ENCODE data around the gene CARD19.

CARD19 gene

DNA sequence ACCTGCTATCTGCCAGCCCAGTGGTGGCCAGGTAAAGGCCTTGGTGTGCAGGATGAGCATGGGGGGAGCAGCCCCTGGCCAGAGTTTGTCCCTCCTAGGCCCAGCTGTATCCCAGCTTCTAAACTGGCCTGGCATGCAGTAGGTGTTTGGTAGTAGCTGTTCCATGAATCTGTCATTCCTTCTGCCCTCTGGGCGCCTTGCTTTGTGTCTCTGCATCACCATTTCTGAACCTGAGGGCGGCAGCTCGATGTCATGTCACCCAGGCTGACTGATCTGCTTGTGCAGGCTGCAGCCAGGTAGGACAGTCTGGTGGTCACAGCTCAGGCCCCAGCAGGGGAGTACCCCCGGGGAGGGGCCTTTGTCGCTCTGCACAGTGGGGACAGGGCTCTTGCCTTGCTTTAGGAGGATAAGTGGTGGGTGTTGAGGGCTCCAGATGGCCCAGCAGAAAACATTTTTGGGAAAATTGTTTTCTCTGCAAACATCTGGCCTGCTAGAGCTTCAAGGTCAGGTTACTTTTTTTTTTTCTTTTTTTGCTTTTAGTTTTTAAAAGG is 42.2 kb upstream of the CARD19 start:
- no peaks in the 10 kb centered on the region for H3K79me2 ChIP-seq (ENCODE audit: control insufficient read depth, low read length)
- no peak overlapping the region for H3K4me2 ChIP-seq (ENCODE audit: low read length)
- H3K4me3 ChIP-seq (ENCODE audit: low read length), result no peak overlapping the region
- no peaks in the 10 kb centered on the region for H4K20me1 ChIP-seq (ENCODE audit: control insufficient read depth, insufficient read depth, low read depth, low read length)
- no peaks in the 10 kb centered on the region for H3K9me2 ChIP-seq (replicated peaks; ENCODE audit: control insufficient read depth, low read length)
- H3K27ac ChIP-seq (ENCODE audit: low read depth, low read length), result no peak overlapping the region
- peaks cover 19% of the 10 kb centered on the region for H3F3A ChIP-seq (ENCODE audit: control insufficient read depth, insufficient read depth)
- no peaks in the 10 kb centered on the region for H3K9me3 ChIP-seq (ENCODE audit: control insufficient read depth, insufficient read depth, low read length)
- no peaks in the 10 kb centered on the region for H3K36me3 ChIP-seq (ENCODE audit: control insufficient read depth, low read length)
- no peak for TF ChIP-seq EZH2phosphoT487 (IDR thresholded peaks at IDR 0.05; ENCODE audit: borderline replicate concordance, low read length)
- TF ChIP-seq, protein P1, sequence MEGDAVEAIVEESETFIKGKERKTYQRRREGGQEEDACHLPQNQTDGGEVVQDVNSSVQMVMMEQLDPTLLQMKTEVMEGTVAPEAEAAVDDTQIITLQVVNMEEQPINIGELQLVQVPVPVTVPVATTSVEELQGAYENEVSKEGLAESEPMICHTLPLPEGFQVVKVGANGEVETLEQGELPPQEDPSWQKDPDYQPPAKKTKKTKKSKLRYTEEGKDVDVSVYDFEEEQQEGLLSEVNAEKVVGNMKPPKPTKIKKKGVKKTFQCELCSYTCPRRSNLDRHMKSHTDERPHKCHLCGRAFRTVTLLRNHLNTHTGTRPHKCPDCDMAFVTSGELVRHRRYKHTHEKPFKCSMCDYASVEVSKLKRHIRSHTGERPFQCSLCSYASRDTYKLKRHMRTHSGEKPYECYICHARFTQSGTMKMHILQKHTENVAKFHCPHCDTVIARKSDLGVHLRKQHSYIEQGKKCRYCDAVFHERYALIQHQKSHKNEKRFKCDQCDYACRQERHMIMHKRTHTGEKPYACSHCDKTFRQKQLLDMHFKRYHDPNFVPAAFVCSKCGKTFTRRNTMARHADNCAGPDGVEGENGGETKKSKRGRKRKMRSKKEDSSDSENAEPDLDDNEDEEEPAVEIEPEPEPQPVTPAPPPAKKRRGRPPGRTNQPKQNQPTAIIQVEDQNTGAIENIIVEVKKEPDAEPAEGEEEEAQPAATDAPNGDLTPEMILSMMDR (IDR thresholded peaks at IDR 0.05; ENCODE audit: low read depth, low read length, poor library complexity, severe bottlenecking), result no peak
- H3K4me1 ChIP-seq (ENCODE audit: control insufficient read depth, low read length), result peaks cover 21% of the 10 kb centered on the region
- no peaks in the 10 kb centered on the region for H3K27me3 ChIP-seq (ENCODE audit: control insufficient read depth, low read length)

DNA sequence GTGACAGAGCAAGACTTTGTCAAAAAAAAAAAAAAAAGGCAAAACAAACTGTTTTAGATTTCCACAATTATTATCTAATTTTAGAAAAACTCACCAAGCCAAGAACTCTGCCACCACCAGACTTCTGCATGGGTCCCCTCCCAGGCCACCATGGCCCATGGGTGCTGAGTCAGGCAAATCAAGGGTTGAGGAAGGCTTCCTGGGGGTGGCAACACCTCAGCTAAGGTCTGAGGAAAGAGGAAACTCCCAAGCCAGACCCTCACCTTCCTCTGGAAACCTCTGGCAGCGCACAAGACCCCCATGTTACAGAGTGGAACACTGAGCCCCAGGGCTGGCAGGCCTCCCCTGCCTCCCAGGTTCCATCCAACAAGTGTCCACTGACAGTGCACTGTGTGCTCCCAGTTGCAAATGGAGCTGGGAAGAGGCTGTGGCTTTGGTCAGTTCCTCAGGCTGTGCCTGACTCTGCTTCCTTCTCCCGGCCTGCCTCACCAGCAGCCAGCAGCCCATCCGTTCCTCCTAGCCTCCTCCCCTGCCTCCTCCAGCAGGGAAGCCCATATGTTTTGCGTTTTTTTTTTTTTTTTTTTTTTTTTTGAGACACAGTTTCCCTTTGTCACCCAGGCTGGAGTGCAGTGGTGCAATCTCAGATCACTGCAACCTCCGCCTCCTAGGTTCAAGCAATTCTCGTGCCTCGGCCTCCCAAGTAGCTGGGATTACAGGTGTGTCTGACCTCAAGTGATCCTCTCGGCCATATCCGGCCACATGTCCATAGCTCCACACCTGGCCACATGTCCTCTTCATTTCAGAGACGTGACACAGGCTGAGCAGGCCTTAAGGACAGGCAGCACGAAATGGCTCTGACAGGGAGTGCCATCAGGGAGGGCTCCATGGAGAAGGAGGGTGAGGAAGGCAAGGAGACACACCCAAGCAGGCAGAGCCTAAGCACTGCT is 41.0 kb upstream of the CARD19 start:
- Histone ChIP-seq H3K9me3 (ENCODE audit: control insufficient read depth, insufficient read depth, low read length) (no peaks in the 10 kb centered on the region), H4K20me1 (ENCODE audit: control insufficient read depth, insufficient read depth, low read depth, low read length) (no peaks in the 10 kb centered on the region), H3K4me3 (ENCODE audit: low read length) (no peak overlapping the region), H3K4me2 (ENCODE audit: low read length) (no peak overlapping the region), H3F3A (ENCODE audit: control insufficient read depth, insufficient read depth) (peaks cover 27% of the 10 kb centered on the region), H3K79me2 (ENCODE audit: control insufficient read depth, low read length) (peaks cover 7% of the 10 kb centered on the region), H3K9me2 (replicated peaks; ENCODE audit: control insufficient read depth, low read length) (no peaks in the 10 kb centered on the region), H3K27me3 (ENCODE audit: control insufficient read depth, low read length) (no peaks in the 10 kb centered on the region), H3K36me3 (ENCODE audit: control insufficient read depth, low read length) (peaks cover 1% of the 10 kb centered on the region), H3K27ac (ENCODE audit: low read depth, low read length) (no peak overlapping the region), H3K4me1 (ENCODE audit: control insufficient read depth, low read length) (peaks cover 32% of the 10 kb centered on the region)
- TF ChIP-seq EZH2phosphoT487 (IDR thresholded peaks at IDR 0.05; ENCODE audit: borderline replicate concordance, low read length), result no peak
- TF ChIP-seq, protein P1 (IDR thresholded peaks at IDR 0.05; ENCODE audit: low read depth, low read length, poor library complexity, severe bottlenecking), result no peak

DNA sequence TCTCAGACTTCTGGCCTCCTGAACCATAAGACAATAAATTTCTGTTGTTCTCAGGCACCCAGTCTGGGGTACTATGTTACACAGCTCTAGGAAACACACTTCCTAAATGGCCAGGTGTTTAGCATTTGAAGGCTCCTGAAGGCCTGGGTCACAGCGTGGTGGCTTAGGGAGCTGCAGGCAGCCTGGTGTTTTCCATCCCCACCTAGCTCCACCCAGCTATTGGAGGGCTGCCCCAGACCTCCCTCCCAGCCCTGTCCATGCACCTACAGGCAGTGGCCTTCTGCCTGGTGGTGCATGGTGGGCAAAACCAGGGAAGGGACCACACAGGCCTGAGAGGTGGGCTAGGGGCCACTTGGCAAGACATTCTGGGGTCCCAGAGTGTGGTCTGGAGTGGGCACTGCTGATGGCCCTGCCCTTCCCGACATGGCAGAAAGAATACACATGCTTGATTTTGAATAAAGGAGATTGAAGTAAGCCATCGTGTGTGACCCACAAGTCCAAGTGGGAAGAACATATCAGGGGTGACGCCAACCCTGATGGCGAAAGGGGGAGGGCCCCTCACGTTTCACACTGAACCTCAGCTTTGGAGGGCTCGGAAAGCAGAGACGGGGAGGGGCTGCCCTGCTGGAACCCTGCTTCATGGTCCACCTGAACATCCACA is 38.8 kb upstream of the CARD19 start:
- TF ChIP-seq, protein P1 (IDR thresholded peaks at IDR 0.05; ENCODE audit: low read depth, low read length, poor library complexity, severe bottlenecking), result no peak
- TF ChIP-seq EZH2phosphoT487 (IDR thresholded peaks at IDR 0.05; ENCODE audit: borderline replicate concordance, low read length), result no peak
- no peak overlapping the region; the same call in 1 of the 2 replicates for H3K4me2 ChIP-seq (ENCODE audit: low read length)
- no peaks in the 10 kb centered on the region for H4K20me1 ChIP-seq (ENCODE audit: control insufficient read depth, insufficient read depth, low read depth, low read length)
- H3K9me3 ChIP-seq (ENCODE audit: control insufficient read depth, insufficient read depth, low read length), result no peaks in the 10 kb centered on the region
- H3K27me3 ChIP-seq (ENCODE audit: control insufficient read depth, low read length), result no peaks in the 10 kb centered on the region
- no peaks in the 10 kb centered on the region for H3K9me2 ChIP-seq (replicated peaks; ENCODE audit: control insufficient read depth, low read length)
- H3F3A ChIP-seq (ENCODE audit: control insufficient read depth, insufficient read depth), result peaks cover 36% of the 10 kb centered on the region
- peaks cover 26% of the 10 kb centered on the region for H3K79me2 ChIP-seq (ENCODE audit: control insufficient read depth, low read length)
- H3K36me3 ChIP-seq (ENCODE audit: control insufficient read depth, low read length), result peaks cover 17% of the 10 kb centered on the region
- no peak overlapping the region for H3K4me3 ChIP-seq (ENCODE audit: low read length)
- peaks cover 53% of the 10 kb centered on the region for H3K4me1 ChIP-seq (ENCODE audit: control insufficient read depth, low read length)
- H3K27ac ChIP-seq (ENCODE audit: low read depth, low read length), result peak overlapping the region; percentile 93

All from DOHH2 (cell line).